HepG2 (cell line): ENCODE measurements around the gene DTX4. TPM values are rescaled to one million over a fixed set of nuclear protein-coding genes. Genes with fewer than 3 reads are reported as not detected.

Experiments
- E2F5 ChIP-seq: sonication (generic); formaldehyde crosslinking; conservative IDR thresholded peaks from 2 replicates; pipeline ENCODE4 v1.4.0; 2020; ENCODE audit warnings: missing genetic modification reagents
- HNRNPK ChIP-seq: fragments of 200-400 bp; formaldehyde crosslinking; IDR thresholded peaks from 2 replicates; pipeline ENCODE4 v1.6.1; 2018; ENCODE audit warnings: low read length, low read depth, moderate library complexity, mild to moderate bottlenecking; ENCODE audit not compliant: poor library complexity, severe bottlenecking
- MIER2 ChIP-seq: IDR thresholded peaks from 2 replicates; pipeline ENCODE4 v1.6.1; 2016; ENCODE audit warnings: missing biosample characterization, missing genetic modification reagents
- POGK ChIP-seq: sonication (generic); formaldehyde crosslinking; conservative IDR thresholded peaks from 2 replicates; pipeline ENCODE4 v1.8.0; 2022; ENCODE audit warnings: mild to moderate bottlenecking, moderate library complexity, missing genetic modification reagents
- POGZ ChIP-seq: sonication (generic); formaldehyde crosslinking; IDR thresholded peaks from 2 replicates; pipeline ENCODE4 v1.4.0; 2020; ENCODE audit warnings: mild to moderate bottlenecking, missing genetic modification reagents
- SMAD9 ChIP-seq: sonication (generic); formaldehyde crosslinking; IDR thresholded peaks from 2 replicates; pipeline ENCODE4 v1.5.1; 2020; ENCODE audit warnings: mild to moderate bottlenecking, missing genetic modification reagents
- SP2 ChIP-seq: sonication (generic); formaldehyde crosslinking; IDR thresholded peaks from 2 replicates; pipeline ENCODE4 v1.5.1; 2020; ENCODE audit warnings: mild to moderate bottlenecking, missing genetic modification reagents
- TAF1 ChIP-seq: sonication (generic); formaldehyde crosslinking; IDR thresholded peaks from 2 replicates; pipeline ENCODE4 v1.4.0; 2020; ENCODE audit warnings: missing genetic modification reagents
- ZBED4 ChIP-seq: sonication (generic); formaldehyde crosslinking; IDR thresholded peaks from 2 replicates; pipeline ENCODE4 v1.4.0; 2020; ENCODE audit warnings: missing genetic modification reagents, borderline replicate concordance
- ZNF343 ChIP-seq: sonication (generic); formaldehyde crosslinking; IDR thresholded peaks from 2 replicates; pipeline ENCODE4 v1.4.0; 2020; ENCODE audit warnings: mild to moderate bottlenecking, missing genetic modification reagents
- ZNF569 ChIP-seq: sonication (generic); formaldehyde crosslinking; IDR thresholded peaks from 2 replicates; pipeline ENCODE4 v1.5.0; 2020; ENCODE audit warnings: mild to moderate bottlenecking, missing genetic modification reagents, moderate library complexity, borderline replicate concordance
- ZNF678 ChIP-seq: sonication (generic); formaldehyde crosslinking; IDR thresholded peaks from 2 replicates; pipeline ENCODE4 v1.4.0; 2020; ENCODE audit warnings: mild to moderate bottlenecking, missing genetic modification reagents
- ZNF746 ChIP-seq: sonication (generic); formaldehyde crosslinking; IDR thresholded peaks from 2 replicates; pipeline ENCODE4 v1.8.0; 2022; ENCODE audit warnings: mild to moderate bottlenecking, missing genetic modification reagents
- polyA plus RNA-seq, 8 experiments: library from polyadenylated mRNA; depleted of rRNA in 3 of 8; stranded (reverse) in 7 of 8; unstranded in 1 of 8; fragments of >200 nt; fragmentation: Illumina TruSeq in 4 of 8; extraction: Trizol in 4 of 8; gene quantifications; 2 replicates each; pipeline versions ENCODE4 v1.2.1 to v1.2.3, GENCODE V29; 2011 to 2016; ENCODE audit warnings: low read depth in 4 of 8, missing spikeins in 1 of 8, mixed read lengths in 1 of 8; ENCODE audit not compliant: insufficient read depth in 1 of 8
- total RNA-seq, 5 experiments: library from RNA; depleted of rRNA; stranded (reverse); fragments of >200 nt; fragmentation: Illumina TruSeq; extraction: Trizol; gene quantifications; 2 replicates each; pipeline ENCODE4 v1.2.3, GENCODE V29; 2016; ENCODE audit warnings: low read depth in 1 of 5
- TF ChIP-seq, protein P1 (sequence below): sonication (generic); formaldehyde crosslinking; IDR thresholded peaks from 2 replicates; pipeline ENCODE4 v1.5.1; 2020; ENCODE audit warnings: missing genetic modification reagents, mild to moderate bottlenecking, borderline replicate concordance
- TF ChIP-seq, protein P2 (sequence below): sonication (generic); formaldehyde crosslinking; IDR thresholded peaks from 2 replicates; pipeline ENCODE4 v1.4.0; 2020; ENCODE audit warnings: mild to moderate bottlenecking, missing genetic modification reagents

The DTX4 gene
- total and polyA plus RNA-seq, 2 of the 13 experiments (the other 11 are each of a cell fraction or from before 2014, with no cell fraction given) = 0.67 to 5.6 TPM

DNA sequence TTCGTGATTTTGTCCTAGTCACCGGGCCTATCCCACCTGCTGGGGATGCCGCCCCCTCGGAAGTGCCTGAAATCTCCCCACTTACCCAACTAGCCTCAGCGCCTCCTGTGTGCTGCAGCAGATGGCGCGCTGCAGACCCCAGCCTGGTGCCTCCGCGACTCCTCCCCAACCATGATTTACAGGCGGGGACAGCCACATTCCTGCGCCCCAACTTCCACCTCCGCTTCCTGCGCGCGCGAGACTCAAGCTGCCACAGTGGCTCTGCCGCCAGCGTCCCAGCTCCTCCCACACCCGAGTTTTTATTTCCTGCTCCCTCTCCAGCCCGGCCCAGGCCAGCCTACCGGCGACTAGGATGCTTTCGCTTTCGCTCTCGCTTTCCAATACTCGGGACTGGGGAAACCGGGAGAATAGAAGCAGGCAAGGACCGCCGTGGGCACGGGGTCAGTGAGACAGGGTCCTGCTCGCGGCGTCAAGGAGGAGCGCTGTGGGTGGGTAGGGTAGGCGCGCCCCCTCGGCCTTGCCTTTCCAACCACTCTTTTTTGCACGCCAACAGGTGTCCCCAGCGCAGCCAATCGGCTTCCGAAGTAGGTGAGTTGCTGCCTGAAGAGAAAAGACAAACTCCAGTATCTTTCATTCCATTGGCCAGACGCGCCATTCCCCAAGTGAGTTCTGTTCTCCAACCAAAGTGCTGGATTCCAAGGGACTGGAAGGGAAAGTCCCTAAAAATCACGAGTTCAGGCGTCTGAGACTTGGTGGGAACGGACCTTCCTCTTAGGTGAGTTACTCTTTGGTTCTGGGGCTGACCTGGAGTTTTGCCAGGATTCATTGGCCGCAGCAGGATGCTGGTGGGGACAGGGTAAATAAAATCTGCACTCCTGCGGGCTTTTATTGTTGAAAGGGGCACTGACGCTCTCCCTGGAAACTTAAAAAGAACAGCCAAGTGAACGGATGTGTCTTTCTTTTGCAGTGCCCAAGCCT, 29.1 kb upstream of the DTX4 start, which contains the start of gene FAM111A (continued):
- TF ChIP-seq SMAD9 (CRISPR knock-in tag) (peak; percentile 87; the same call in 1 of the 2 replicates), E2F5 (0 out of 2 replicates have a peak, but pooled peaks have one; percentile 48), ZNF343 (CRISPR knock-in tag) (peak; percentile 31; the same call in 1 of the 2 replicates), POGK (CRISPR knock-in tag) (peak; percentile 74), ZNF569 (no peak), SP2 (no peak), ZBED4 (CRISPR knock-in tag) (no peak), MIER2 (CRISPR knock-in tag) (no peak), ZNF746 (no peak), TAF1 (CRISPR knock-in tag) (peak; percentile 51; the same call in 1 of the 2 replicates), ZNF678 (CRISPR knock-in tag) (no peak), POGZ (CRISPR knock-in tag) (peak; percentile 84), HNRNPK (no peak)
- TF ChIP-seq, protein P1, sequence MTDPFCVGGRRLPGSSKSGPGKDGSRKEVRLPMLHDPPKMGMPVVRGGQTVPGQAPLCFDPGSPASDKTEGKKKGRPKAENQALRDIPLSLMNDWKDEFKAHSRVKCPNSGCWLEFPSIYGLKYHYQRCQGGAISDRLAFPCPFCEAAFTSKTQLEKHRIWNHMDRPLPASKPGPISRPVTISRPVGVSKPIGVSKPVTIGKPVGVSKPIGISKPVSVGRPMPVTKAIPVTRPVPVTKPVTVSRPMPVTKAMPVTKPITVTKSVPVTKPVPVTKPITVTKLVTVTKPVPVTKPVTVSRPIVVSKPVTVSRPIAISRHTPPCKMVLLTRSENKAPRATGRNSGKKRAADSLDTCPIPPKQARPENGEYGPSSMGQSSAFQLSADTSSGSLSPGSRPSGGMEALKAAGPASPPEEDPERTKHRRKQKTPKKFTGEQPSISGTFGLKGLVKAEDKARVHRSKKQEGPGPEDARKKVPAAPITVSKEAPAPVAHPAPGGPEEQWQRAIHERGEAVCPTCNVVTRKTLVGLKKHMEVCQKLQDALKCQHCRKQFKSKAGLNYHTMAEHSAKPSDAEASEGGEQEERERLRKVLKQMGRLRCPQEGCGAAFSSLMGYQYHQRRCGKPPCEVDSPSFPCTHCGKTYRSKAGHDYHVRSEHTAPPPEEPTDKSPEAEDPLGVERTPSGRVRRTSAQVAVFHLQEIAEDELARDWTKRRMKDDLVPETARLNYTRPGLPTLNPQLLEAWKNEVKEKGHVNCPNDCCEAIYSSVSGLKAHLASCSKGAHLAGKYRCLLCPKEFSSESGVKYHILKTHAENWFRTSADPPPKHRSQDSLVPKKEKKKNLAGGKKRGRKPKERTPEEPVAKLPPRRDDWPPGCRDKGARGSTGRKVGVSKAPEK (CRISPR knock-in tag) = peak; percentile 86; the same call in 1 of the 2 replicates
- TF ChIP-seq, protein P2, sequence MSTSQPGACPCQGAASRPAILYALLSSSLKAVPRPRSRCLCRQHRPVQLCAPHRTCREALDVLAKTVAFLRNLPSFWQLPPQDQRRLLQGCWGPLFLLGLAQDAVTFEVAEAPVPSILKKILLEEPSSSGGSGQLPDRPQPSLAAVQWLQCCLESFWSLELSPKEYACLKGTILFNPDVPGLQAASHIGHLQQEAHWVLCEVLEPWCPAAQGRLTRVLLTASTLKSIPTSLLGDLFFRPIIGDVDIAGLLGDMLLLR = no peak
